CD4-positive, alpha-beta T cell treated with Interleukin-1 beta for 1 hour (primary cell): ENCODE results near the gene MYH10.

Source experiments
- DNase-seq, 2 donors: peaks; one replicate each; pipeline ENCODE4 v3.0.0-alpha.2; 2020 to 2022

The MYH10 gene

GRCh38 chr17:8490256-8491023 lies 140.1 kb downstream of the MYH10 start:
- DNase-seq, result no peak

- no peak for DNase-seq
Observed at GRCh38 chr17:8489841-8490240, 140.7 kb downstream of the MYH10 start.

GRCh38 chr17:8488901-8489300 lies 141.6 kb downstream of the MYH10 start:
- no peak for DNase-seq

- DNase-seq, result no peak
Observed at GRCh38 chr17:8488491-8488890, 142.0 kb downstream of the MYH10 start.

- DNase-seq, result no peak
Observed at GRCh38 chr17:8487743-8488142, 142.8 kb downstream of the MYH10 start.

- DNase-seq, result no peak
Observed at GRCh38 chr17:8487130-8487645, 143.3 kb downstream of the MYH10 start.

GRCh38 chr17:8485491-8485890 lies 145.0 kb downstream of the MYH10 start:
- DNase-seq, result no peak

GRCh38 chr17:8484465-8484864 lies 146.1 kb downstream of the MYH10 start:
- DNase-seq, result no peak

GRCh38 chr17:8482546-8482945 lies 148.0 kb downstream of the MYH10 start:
- no peak for DNase-seq

GRCh38 chr17:8481703-8482102 lies 148.8 kb downstream of the MYH10 start:
- no peak for DNase-seq

GRCh38 chr17:8481089-8481488 lies 149.4 kb downstream of the MYH10 start:
- no peak for DNase-seq

- DNase-seq, result no peak
Observed at GRCh38 chr17:8480011-8480976, 150.2 kb downstream of the MYH10 start.

GRCh38 chr17:8479431-8479947 lies 151.0 kb downstream of the MYH10 start:
- DNase-seq, result no peak

GRCh38 chr17:8477715-8478441 lies 152.6 kb downstream of the MYH10 start:
- no peak for DNase-seq

GRCh38 chr17:8477171-8477570 lies 153.4 kb downstream of the MYH10 start:
- no peak for DNase-seq

GRCh38 chr17:8476741-8477140 lies 153.8 kb downstream of the MYH10 start:
- DNase-seq, result no peak

- DNase-seq, result no peak
Observed at GRCh38 chr17:8475781-8476180, 154.7 kb downstream of the MYH10 start.

- DNase-seq, result no peak
Observed at GRCh38 chr17:8475227-8475626, 155.3 kb downstream of the MYH10 start.

- DNase-seq, result no peak
Observed at GRCh38 chr17:8474826-8475225, 155.7 kb downstream of the MYH10 start.

GRCh38 chr17:8473451-8474192 lies 156.9 kb downstream of the MYH10 start:
- no peak for DNase-seq

- DNase-seq, result no peak
Observed at GRCh38 chr17:8472663-8473062, 157.9 kb downstream of the MYH10 start.

- DNase-seq, result no peak
Observed at GRCh38 chr17:8470447-8471047, 160.0 kb downstream of the MYH10 start.
